DND-41 (cell line): ENCODE data around the gene SLC39A11.

Source experiments
- ATAC-seq: fragments of 200-7000 bp; cut with Tn5 transposase; 3 replicates; pipeline ENCODE4 v1.9.1; 2021; ENCODE audit warnings: low read depth; ENCODE audit not compliant: insufficient read depth
- DNase-seq: peaks from one replicate; pipeline ENCODE4 v3.0.0-alpha.2; 2020
- H2AFZ ChIP-seq: 2 replicates; pipeline ENCODE4 v1.6.0; 2012; ENCODE audit warnings: low read depth, low read length
- H3K27ac ChIP-seq: 2 replicates; pipeline ENCODE4 v1.5.1; 2012; ENCODE audit warnings: low read length, inconsistent platforms
- H3K27me3 ChIP-seq: fragments of 200-600 bp; sonication (generic); 2 replicates; pipeline ENCODE4 v1.6.0; 2012; ENCODE audit warnings: low read length, mild to moderate bottlenecking, inconsistent platforms; ENCODE audit not compliant: insufficient read depth, poor library complexity
- H3K36me3 ChIP-seq: 2 replicates; pipeline ENCODE4 v1.5.1; 2012; ENCODE audit warnings: low read length, inconsistent platforms; ENCODE audit not compliant: insufficient read depth
- H3K4me1 ChIP-seq: 2 replicates; pipeline ENCODE4 v1.5.1; 2012; ENCODE audit warnings: mild to moderate bottlenecking, low read length; ENCODE audit not compliant: insufficient read depth
- H3K4me2 ChIP-seq: 2 replicates; pipeline ENCODE4 v1.6.0; 2012; ENCODE audit warnings: mild to moderate bottlenecking, moderate library complexity, low read length, inconsistent platforms; ENCODE audit not compliant: insufficient read depth
- H3K4me3 ChIP-seq, 2 experiments: fragments of 200-600 bp in 1 of 2; shearing (Covaris generic) in 1 of 2; 2 replicates each; pipeline ENCODE4 v1.5.1; 2012 to 2016; ENCODE audit warnings: inconsistent platforms in 2 of 2, low read length in 2 of 2, mild to moderate bottlenecking in 2 of 2, low read depth in 1 of 2, moderate library complexity in 1 of 2
- H3K79me2 ChIP-seq: 2 replicates; pipeline ENCODE4 v1.6.0; 2012; ENCODE audit warnings: low read length, inconsistent platforms; ENCODE audit not compliant: insufficient read depth
- H3K9ac ChIP-seq: 2 replicates; pipeline ENCODE4 v1.6.0; 2012; ENCODE audit warnings: low read depth, mild to moderate bottlenecking, inconsistent platforms, low read length, moderate library complexity
- H3K9me3 ChIP-seq: 2 replicates; pipeline ENCODE4 v1.5.1; 2012; ENCODE audit warnings: low read length, moderate library complexity, mild to moderate bottlenecking, inconsistent platforms; ENCODE audit not compliant: insufficient read depth, severe bottlenecking
- H4K20me1 ChIP-seq: 2 replicates; pipeline ENCODE4 v1.6.0; 2012; ENCODE audit warnings: low read length; ENCODE audit not compliant: insufficient read depth
- CTCF ChIP-seq: IDR thresholded peaks from 2 replicates; pipeline ENCODE4 v1.5.1; 2012; ENCODE audit warnings: borderline replicate concordance, low read length, moderate library complexity, mild to moderate bottlenecking; ENCODE audit not compliant: poor library complexity, severe bottlenecking; ENCODE audit errors: extremely low read depth
- EZH2 ChIP-seq: IDR thresholded peaks from 3 replicates; pipeline ENCODE4 v1.6.1; 2012; ENCODE audit warnings: borderline replicate concordance, low read depth, mild to moderate bottlenecking, moderate library complexity, low read length, inconsistent platforms; ENCODE audit not compliant: severe bottlenecking

The SLC39A11 gene

DNA sequence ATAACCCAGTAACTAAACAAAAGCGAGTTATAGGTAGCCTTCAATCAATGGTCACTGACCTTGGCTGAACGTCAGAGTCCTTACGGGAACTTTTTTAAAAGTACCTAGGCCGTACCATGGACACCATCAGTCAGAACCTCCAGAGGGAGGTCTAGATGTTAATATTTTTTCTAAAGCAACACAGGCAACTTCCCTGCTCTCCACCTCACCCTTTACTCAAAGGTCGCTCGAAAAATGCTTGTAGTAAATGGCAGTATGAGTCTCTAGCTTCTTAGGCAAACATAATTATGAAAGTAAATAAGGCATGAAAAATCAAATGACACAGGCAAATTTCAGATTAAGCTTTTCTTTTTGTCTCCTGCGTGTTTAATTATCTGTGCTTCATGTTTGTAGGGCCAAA, 82.1 kb downstream of the SLC39A11 start:
- Histone ChIP-seq H3K4me1 (no peaks in the 10 kb centered on the region), H4K20me1 (no peaks in the 10 kb centered on the region), H3K4me2 (no peak overlapping the region), H3K36me3 (no peaks in the 10 kb centered on the region), H2AFZ (no peak overlapping the region), H3K4me3 (no peak overlapping the region), H3K27ac (no peak overlapping the region), H3K9ac (no peak overlapping the region), H3K27me3 (no peaks in the 10 kb centered on the region), H3K79me2 (no peaks in the 10 kb centered on the region), H3K9me3 (no peaks in the 10 kb centered on the region)
- ATAC-seq (no peak), DNase-seq (no peak)
- TF ChIP-seq EZH2 (no peak), CTCF (no peak)

- no peak overlapping the region for H3K27ac ChIP-seq
- H3K9ac ChIP-seq, result no peak overlapping the region
- H2AFZ ChIP-seq, result no peak overlapping the region
- no peaks in the 10 kb centered on the region for H3K27me3 ChIP-seq
- H3K4me1 ChIP-seq, result no peaks in the 10 kb centered on the region
- no peaks in the 10 kb centered on the region for H4K20me1 ChIP-seq
- no peak overlapping the region for H3K4me2 ChIP-seq
- no peaks in the 10 kb centered on the region for H3K79me2 ChIP-seq
- ATAC-seq (no peak), DNase-seq (no peak)
- H3K9me3 ChIP-seq, result no peaks in the 10 kb centered on the region
- no peak overlapping the region for H3K4me3 ChIP-seq
- TF ChIP-seq EZH2, result no peak
- H3K36me3 ChIP-seq, result no peaks in the 10 kb centered on the region
These were observed 85.1 kb downstream of the SLC39A11 start for GRCh38 chr17:73007407-73007806.

DNA sequence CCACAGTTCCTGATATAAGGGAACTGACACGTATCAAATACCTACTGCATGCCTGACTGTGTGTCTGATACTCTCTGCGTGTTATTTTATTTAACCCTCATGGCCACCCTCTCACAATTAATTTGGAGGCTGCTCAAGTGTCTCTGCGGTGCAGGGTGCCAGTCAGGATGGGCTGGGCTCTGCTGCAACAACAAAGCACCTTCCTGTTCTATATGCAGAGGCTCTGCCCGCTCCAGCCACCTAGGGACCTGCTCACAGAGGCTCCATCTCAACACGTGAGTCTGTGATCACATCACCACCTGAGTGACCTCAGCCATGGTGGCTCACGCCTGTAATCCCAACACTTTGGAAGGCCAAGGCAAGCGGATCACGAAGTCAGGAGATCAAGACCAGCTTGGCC, 87.1 kb downstream of the SLC39A11 start:
- no peak for TF ChIP-seq EZH2
- TF ChIP-seq CTCF, result no peak
- DNase-seq, result no peak
- H3K27ac ChIP-seq, result no peak overlapping the region
- no peaks in the 10 kb centered on the region for H3K4me1 ChIP-seq
- ATAC-seq, result no peak
- H3K4me2 ChIP-seq, result no peak overlapping the region
- H3K36me3 ChIP-seq, result no peaks in the 10 kb centered on the region
- H3K27me3 ChIP-seq, result no peaks in the 10 kb centered on the region
- no peak overlapping the region for H3K9ac ChIP-seq
- no peaks in the 10 kb centered on the region for H3K9me3 ChIP-seq
- no peak overlapping the region for H3K4me3 ChIP-seq
- H2AFZ ChIP-seq, result no peak overlapping the region
- H3K79me2 ChIP-seq, result no peaks in the 10 kb centered on the region
- no peaks in the 10 kb centered on the region for H4K20me1 ChIP-seq

DNA sequence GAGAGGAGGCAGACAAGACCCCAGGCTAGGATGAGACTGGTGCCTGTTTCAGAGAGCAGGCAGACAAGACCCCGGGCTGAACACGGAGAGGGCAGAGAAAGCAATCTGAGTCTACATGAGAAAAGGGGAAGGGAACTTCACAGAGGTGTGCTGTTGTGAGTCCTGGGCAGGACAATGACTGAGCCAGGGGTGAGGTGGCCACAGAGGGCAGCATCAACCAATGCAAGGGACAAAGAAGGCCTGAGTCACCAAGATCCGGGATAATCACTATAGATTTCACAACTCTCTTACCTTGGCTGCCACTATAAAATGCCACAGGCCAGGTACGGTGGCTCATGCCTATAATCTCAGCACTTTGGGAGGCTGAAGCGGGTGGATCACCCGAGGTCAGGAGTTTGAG, 89.0 kb downstream of the SLC39A11 start:
- Histone ChIP-seq H2AFZ (no peak overlapping the region), H4K20me1 (0 out of 2 replicates have a peak, but pooled peaks cover 2% of the 10 kb centered on the region), H3K27ac (no peak overlapping the region), H3K4me2 (no peak overlapping the region), H3K79me2 (no peaks in the 10 kb centered on the region), H3K27me3 (no peaks in the 10 kb centered on the region), H3K4me1 (no peaks in the 10 kb centered on the region), H3K9ac (no peak overlapping the region), H3K9me3 (no peaks in the 10 kb centered on the region), H3K4me3 (no peak overlapping the region), H3K36me3 (no peaks in the 10 kb centered on the region)
- DNase-seq (no peak), ATAC-seq (no peak)
- TF ChIP-seq EZH2, result no peak
